ENCODE results near the gene RAMP1.

Gene RAMP1

GRCh38 chr2:237876951-237877491 lies 17.6 kb downstream of the RAMP1 start:
- no peak for DNase-seq

GRCh38 chr2:237877576-237878307 lies 18.3 kb downstream of the RAMP1 start:
- no peak for DNase-seq

- DNase-seq: no peak
These were observed 19.1 kb downstream of the RAMP1 start for GRCh38 chr2:237878321-237879057.

DNA sequence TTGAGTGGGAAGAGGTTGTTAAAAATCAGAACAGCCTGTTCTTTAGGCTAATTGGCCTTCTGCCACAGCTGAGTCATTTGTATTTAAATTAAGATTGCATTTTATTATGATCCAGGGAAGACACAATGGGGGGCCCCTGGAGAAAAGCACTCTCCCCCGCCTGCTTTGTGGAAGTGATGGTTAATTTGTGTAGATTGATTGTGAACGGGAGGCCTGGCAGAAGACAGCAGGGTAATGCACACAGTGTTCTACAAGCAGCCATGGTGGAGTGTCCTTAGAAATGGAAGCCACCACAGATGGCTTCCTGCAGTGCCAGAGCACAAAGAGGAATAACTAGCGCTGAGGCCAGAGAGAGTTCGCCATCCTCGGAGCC lies 19.6 kb downstream of the RAMP1 start:
- no peak for DNase-seq

DNA sequence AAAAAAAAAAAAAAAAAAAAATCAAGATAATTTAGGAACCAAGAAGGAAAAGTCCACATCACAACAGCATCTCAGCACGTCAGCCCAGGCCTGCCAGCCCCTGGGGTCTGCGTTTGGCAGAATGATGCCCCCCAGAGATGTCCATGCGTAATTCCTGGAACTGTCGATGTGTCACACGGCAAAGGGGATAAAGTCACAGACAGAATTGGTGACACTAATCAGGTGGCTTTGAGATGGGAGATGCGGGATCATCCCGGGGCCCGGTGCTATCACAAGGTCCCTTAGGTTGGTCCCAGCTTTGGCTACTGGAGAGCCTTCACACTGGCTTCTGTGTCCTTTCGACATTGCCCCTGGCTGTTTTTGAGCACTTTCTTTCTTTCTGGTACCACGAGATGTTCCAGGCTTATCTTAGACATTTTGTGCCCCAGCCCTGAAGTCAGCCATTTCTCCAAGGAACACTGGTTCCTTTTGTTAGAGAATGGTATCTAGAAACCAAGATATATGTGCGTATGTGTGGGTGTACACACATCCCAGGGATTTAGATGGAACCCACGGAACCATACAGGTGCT lies 20.7 kb downstream of the RAMP1 start:
- no peak for DNase-seq

DNA sequence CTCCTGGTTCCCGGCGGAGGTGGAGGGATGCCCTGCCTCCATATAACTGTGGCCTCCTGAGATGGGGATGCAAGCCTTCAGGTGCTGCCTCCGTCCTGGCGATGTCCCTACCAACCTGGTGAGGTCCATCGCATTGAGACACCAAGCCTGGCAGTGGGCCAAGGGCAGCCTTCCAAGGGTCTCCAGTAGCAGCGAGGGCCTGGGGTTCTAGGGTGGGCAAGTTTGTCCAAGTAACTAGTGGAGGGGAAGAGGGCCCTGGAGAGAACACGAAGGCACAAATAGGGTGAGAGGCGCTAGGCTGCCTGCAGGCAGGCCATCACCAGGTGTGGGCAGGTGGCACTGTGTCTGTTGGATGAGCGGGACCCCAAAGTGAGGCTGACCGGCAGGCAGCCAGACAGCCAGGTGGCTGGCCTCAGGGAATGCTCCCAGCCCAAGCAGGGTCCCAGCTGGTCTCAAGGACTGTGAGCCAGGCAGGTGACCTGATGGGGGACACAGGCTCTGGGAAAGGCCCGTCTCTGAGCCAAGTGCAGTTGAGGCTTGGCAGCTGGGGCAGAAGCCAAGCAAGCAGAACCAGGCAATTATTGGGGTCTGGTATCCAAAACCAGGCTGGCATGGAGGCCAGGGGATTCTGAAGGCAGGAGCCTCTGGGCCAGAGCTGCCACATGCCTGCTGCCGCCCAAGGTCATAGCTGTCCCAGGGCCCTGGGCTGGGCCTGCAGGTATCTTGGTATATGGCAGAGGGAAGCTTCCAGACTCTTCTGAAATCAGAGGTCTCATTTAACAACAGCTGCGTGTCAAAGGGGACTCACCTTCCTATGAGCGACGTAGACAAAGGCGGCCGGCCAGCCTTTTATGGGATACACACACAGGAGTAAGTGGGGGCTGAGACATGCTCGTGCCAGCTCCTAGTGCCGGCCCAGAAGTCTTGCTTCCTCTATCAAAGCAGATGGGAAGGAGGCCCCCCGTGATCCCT lies 23.4 kb downstream of the RAMP1 start:
- no peak for DNase-seq

DNA sequence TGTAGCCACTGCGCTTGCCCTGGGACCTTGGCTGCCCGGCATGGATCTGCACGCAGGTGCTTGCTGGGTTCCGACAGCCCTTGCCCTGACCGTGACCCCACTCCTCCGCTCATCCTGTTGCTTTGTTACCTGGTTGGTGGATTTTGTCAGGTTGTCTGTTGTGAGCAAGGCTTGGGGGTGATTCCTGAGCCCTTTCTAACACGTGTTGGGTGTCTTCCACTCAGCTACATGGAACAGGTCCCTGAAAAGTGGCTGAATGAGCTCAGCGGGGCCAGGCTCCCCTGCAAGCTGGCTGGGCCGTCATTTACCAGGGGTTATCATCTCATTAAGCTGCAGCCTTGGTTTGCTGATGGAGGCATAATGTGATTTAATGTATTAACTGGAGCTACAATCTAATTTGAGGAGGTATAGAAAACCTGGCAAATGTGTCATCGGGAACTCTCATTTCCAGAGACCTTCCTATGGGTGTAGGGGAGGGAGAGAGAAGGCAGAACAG lies 24.6 kb downstream of the RAMP1 start:
- DNase-seq: no peak

- no peak for DNase-seq
These were observed 25.3 kb downstream of the RAMP1 start for GRCh38 chr2:237884681-237885080.

GRCh38 chr2:237885111-237885930 lies 25.9 kb downstream of the RAMP1 start:
- no peak for DNase-seq

DNA sequence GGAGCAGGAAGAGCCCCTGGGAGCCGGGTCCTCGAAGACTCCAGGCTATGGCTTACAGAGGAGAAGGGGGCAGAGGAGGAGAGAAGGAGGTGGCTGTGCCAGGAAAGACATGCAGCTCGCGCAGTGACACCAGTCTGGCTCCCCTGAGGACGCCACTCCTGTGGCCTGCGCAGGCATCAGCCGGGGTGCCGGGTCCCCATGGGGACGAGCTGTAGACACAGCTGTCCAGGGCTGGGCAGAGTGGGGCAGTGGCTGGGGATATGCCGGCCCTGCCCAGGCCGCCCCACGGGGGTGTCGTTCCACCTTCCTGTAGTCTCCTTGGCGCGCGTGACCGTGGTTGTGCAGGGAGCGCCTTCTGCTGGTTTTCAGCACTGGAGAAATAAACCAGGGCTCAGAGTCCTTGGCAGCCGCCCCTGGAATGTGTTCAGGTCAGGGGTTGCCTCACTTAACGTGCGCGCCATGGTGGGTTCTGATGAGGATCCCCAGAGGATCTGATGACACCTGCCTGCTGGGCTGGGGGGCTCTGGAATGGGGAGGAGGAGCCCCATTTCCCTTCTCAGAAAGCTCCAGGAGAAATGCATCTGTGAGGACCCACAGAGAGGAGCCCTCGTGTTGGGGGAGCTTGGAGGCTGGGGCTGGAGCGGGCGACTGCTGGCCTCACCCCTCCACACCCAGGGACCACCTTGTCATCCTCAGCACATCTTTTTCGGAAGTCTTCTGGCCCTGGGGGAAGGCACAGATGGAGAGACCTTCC lies 26.7 kb downstream of the RAMP1 start:
- DNase-seq: no peak

DNA sequence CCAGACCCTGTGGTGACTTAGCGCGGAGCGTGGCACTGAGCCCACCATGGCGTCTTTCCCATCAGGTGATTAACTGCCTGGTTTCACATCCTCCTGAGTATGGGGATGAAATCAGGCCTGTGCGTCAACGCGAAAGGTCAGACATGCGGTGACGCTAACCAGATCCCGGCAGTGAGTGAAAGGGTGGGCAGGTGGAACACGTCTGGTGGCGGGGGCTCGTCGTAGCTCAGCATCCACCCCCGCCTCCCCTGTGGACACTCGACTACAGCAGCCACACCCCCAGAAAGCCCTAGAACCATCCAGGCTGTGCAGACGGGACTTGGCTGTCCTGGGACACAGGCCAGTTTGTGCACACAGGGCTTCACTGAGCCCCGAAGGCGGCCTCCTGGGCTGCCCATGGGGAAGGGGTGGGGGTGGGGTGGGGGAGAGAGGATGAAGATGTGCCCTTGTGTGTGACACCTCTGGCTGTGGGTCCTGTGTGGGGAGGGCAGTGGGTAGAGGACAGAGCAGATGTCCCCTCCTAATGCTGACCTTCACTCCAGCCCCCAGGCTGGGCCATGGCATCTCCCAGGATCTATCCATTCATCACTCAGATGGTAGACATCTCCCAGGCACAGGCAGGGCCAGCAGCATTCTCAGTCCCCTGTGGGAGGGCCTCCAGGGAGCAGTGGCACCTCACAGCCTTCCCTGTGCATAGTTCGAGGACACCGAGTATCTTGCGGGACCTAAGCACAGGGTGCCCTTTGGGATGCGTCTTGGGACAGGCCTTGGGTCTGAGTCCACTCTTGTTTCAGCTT lies 27.5 kb downstream of the RAMP1 start:
- DNase-seq: no peak

DNA sequence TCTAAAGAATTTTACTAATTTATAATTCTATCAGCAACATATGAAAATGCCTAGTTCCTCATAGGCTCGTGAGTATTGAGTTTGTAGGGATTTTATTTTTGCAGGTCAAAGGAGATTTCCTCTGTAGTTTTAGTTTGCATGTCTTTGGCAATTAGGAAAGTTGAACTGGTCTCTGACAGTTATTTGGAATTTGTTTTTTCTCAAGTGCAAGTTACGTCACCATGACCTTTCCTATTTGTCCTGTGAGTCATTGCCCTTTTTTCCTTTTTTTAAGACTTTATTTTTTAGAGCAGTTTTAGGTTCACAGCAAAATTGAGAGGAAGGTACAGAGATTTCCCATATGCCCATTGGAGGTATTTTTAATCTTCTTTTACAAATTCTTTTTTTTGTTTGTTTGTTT lies 29.0 kb downstream of the RAMP1 start:
- DNase-seq: no peak

DNA sequence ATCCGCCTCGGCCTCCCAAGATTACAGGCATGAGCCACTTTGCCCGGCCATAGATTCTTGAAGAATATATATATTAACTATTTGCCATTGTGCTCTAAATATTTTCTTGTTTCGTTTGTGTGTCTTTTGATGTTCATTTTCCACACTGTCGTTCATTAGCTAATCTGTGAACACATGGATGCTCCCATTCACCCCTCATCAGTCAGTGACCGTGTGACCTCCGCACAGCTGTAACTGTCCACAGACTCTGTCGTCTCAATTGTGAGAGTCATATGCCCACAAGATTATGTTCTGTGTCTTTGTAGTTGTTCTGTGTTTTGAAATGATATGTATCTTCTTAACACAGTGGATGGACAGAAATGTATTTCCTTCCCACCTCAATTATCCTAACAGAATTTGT lies 29.6 kb downstream of the RAMP1 start:
- no peak for DNase-seq

DNA sequence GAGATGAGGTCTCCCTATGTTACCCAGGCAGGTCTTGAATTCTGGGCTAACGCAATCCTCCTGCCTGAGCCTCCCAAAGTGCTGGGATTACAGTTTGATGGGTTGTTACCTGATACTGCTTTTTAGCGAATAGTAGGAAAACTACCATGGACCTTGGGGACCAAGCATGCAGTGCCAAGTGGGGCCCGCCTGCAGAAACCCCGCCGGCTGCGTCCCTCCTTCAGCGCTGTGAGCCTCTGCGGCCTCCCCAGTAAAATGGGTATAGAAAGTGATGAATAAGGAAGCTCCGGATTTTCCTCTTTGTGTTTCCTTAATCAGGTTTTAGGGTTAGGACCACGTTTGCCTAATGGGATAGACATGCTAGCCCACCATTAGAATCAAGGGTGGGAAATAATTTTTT lies 30.4 kb downstream of the RAMP1 start:
- no peak for DNase-seq

- no peak for DNase-seq
These were observed 33.1 kb downstream of the RAMP1 start for GRCh38 chr2:237892478-237892877.

GRCh38 chr2:237892984-237893595 lies 33.7 kb downstream of the RAMP1 start:
- no peak for DNase-seq

DNA sequence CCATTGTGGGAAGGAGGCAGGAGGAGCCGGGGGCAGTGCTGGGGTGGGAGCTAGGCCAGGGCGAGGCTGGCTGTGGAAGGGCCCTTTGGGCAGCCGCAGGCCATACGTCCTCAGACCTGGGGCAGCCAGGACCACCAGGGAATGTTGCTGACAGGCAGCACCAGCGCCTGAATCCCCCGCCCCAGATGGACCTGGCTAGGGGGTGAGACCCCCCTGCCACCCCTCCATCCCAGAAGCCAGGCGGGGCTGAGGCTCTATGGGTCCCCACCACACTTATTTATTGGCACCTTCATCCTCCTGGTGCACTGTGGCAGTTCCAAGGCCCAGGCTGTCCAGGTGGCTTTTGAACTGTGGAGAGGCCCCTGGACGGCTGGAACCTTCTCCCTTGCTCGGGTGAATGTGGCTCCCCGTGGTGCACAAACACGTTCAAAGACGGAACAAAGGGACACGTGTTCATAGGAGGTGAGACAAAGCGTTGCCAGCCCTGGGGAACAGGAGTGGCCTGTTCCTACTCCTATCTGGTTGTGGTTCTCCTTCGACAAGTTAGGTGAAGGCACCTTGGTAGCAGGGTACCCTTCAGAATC lies 35.1 kb downstream of the RAMP1 start:
- no peak for DNase-seq

- no peak for DNase-seq
These were observed 35.6 kb downstream of the RAMP1 start for GRCh38 chr2:237894986-237895543.
